HepG2 (cell line): ENCODE data around the gene OR6C3. TPM values are rescaled to one million over a fixed set of nuclear protein-coding genes. Genes with fewer than 3 reads are reported as not detected.

Experiments
- ATAC-seq: fragments of 200-7000 bp; cut with Tn5 transposase; 3 replicates; pipeline ENCODE4 v1.9.1; 2020; ENCODE audit warnings: mild to moderate bottlenecking, moderate library complexity
- BruUV-seq: library from RNA; stranded (reverse); fragments of 400-500 nt; replicated peaks from 2 replicates; lab custom pipeline; 2021; lab: Mats Ljungman, UMichigan
- CTCF ChIA-PET: fragments of 300-600 bp; formaldehyde crosslinking; extraction: SDS; loops from one replicate; lab custom pipeline; 2021; ENCODE audit warnings: low total read pairs, inconsistent platforms, low intra/inter-chr PET ratio; lab: Yijun Ruan, JAX
- POLR2A ChIA-PET: fragments of 350-600 bp; sonication (Branson Sonifier 250); formaldehyde crosslinking; loops from one replicate; lab custom pipeline; 2020; ENCODE audit warnings: antibody characterized with exemption, inconsistent platforms; lab: Yijun Ruan, JAX
- DNase-seq: peaks from one replicate; pipeline ENCODE4 v3.0.0-alpha.2; 2015; ENCODE audit warnings: low spot score
- FAIRE-seq: peaks from 3 replicates; lab custom pipeline; 2011; peaks lifted over from hg19 to GRCh38; lab: Jason Lieb, UNC
- H2AFZ ChIP-seq: one replicate; pipeline ENCODE4 v1.6.1; 2011; ENCODE audit warnings: low read length, inconsistent platforms
- H3K27ac ChIP-seq: fragments of 300-600 bp; 3 replicates; pipeline ENCODE4 v1.8.0; 2011; ENCODE audit warnings: mixed run types, mild to moderate bottlenecking, mixed read lengths, low read length, inconsistent platforms; ENCODE audit not compliant: insufficient read depth; ENCODE audit errors: extremely low read length
- H3K27me3 ChIP-seq, 2 experiments: fragments of 200-600 bp in 1 of 2; 2 replicates in 1 of 2; 3 replicates in 1 of 2; pipeline versions ENCODE4 v1.6.0 to v1.8.0; 2011; ENCODE audit warnings: low read length in 2 of 2, mild to moderate bottlenecking in 2 of 2, moderate library complexity in 2 of 2, inconsistent platforms in 1 of 2; ENCODE audit not compliant: insufficient read depth in 2 of 2, control insufficient read depth in 1 of 2
- H3K36me3 ChIP-seq, 2 experiments: fragments of 200-600 bp in 1 of 2; replicated peaks in 1 of 2; 2 replicates in 1 of 2; 3 replicates in 1 of 2; pipeline versions ENCODE4 v1.5.1 to v1.8.0; 2011; ENCODE audit warnings: low read length in 2 of 2, inconsistent platforms in 1 of 2; ENCODE audit not compliant: insufficient read depth in 2 of 2, control insufficient read depth in 1 of 2
- H3K4me1 ChIP-seq: 2 replicates; pipeline ENCODE4 v1.5.1; 2012; ENCODE audit warnings: low read length, inconsistent platforms; ENCODE audit not compliant: insufficient read depth
- H3K4me2 ChIP-seq: 2 replicates; pipeline ENCODE4 v1.6.0; 2011; ENCODE audit warnings: low read depth, low read length, inconsistent platforms
- H3K4me3 ChIP-seq, 3 experiments: fragments of 200-600 bp in 1 of 3; sonication (generic), shearing (Covaris generic) in 1 of 3; replicated peaks in 1 of 3; 2 replicates each; pipeline ENCODE4 v1.5.1; 2011 to 2016; ENCODE audit warnings: low read length in 3 of 3, inconsistent platforms in 2 of 3, low read depth in 2 of 3, mild to moderate bottlenecking in 2 of 3, control low read depth in 1 of 3, mixed read lengths in 1 of 3; ENCODE audit not compliant: insufficient read depth in 1 of 3
- H3K79me2 ChIP-seq: one replicate; pipeline ENCODE4 v1.6.1; 2011; ENCODE audit warnings: low read length, inconsistent platforms; ENCODE audit not compliant: insufficient read depth
- H3K9ac ChIP-seq: 2 replicates; pipeline ENCODE4 v1.6.0; 2011; ENCODE audit warnings: mild to moderate bottlenecking, low read depth, low read length, inconsistent platforms; ENCODE audit not compliant: insufficient read depth
- H3K9me3 ChIP-seq: 2 replicates; pipeline ENCODE4 v1.5.1; 2012; ENCODE audit warnings: mild to moderate bottlenecking, low read length
- H4K20me1 ChIP-seq: 2 replicates; pipeline ENCODE4 v1.6.0; 2011; ENCODE audit warnings: inconsistent platforms, mild to moderate bottlenecking, low read length, moderate library complexity; ENCODE audit not compliant: insufficient read depth
- NFYC ChIP-seq: IDR thresholded peaks from 2 replicates; pipeline ENCODE4 v1.6.1; 2016; ENCODE audit warnings: missing genetic modification reagents, missing compliant biosample characterization
- NR2F2 ChIP-seq: IDR thresholded peaks from 2 replicates; pipeline ENCODE4 v1.6.1; 2012; ENCODE audit warnings: low read depth, inconsistent platforms, borderline replicate concordance
- STAG1 ChIP-seq: sonication (generic); formaldehyde crosslinking; IDR thresholded peaks from 2 replicates; pipeline ENCODE4 v1.4.0; 2020; ENCODE audit warnings: missing genetic modification reagents
- XRCC5 ChIP-seq: fragments of 200-400 bp; formaldehyde crosslinking; optimal IDR thresholded peaks from 2 replicates; pipeline ENCODE3; 2017; ENCODE audit warnings: mild to moderate bottlenecking, low read length
- ZNF205 ChIP-seq: IDR thresholded peaks from 2 replicates; pipeline ENCODE4 v1.6.1; 2018; ENCODE audit warnings: missing biosample characterization, missing genetic modification reagents
- ZNF280B ChIP-seq: sonication (generic); formaldehyde crosslinking; IDR thresholded peaks from 2 replicates; pipeline ENCODE4 v1.5.0; 2020; ENCODE audit warnings: missing genetic modification reagents, mild to moderate bottlenecking, borderline replicate concordance
- ZNF318 ChIP-seq: sonication (generic); formaldehyde crosslinking; IDR thresholded peaks from 2 replicates; pipeline ENCODE4 v1.4.0; 2020; ENCODE audit warnings: mild to moderate bottlenecking, missing genetic modification reagents
- ZNF598 ChIP-seq: sonication (generic); formaldehyde crosslinking; IDR thresholded peaks from 2 replicates; pipeline ENCODE4 v1.5.1; 2020; ENCODE audit warnings: mild to moderate bottlenecking, missing genetic modification reagents, borderline replicate concordance
- ZNF775 ChIP-seq: sonication (generic); formaldehyde crosslinking; IDR thresholded peaks from 2 replicates; pipeline ENCODE4 v1.4.0; 2020; ENCODE audit warnings: missing genetic modification reagents, mild to moderate bottlenecking, moderate library complexity, borderline replicate concordance
- ZNF788 ChIP-seq: sonication (generic); formaldehyde crosslinking; IDR thresholded peaks from 2 replicates; pipeline ENCODE4 v1.5.0; 2020; ENCODE audit warnings: mild to moderate bottlenecking, missing genetic modification reagents, borderline replicate concordance
- ZNF792 ChIP-seq: IDR thresholded peaks from 2 replicates; pipeline ENCODE4 v1.6.1; 2016
- ZNF800 ChIP-seq: sonication (generic); formaldehyde crosslinking; IDR thresholded peaks from 2 replicates; pipeline ENCODE4 v1.4.0; 2020; ENCODE audit warnings: missing genetic modification reagents
- WGBS: methylation state at CpG from one replicate; pipeline ENCODE4 v1.1.6; 2017; ENCODE audit warnings: low lambda C conversion rate; 5-methylcytosine and 5-hydroxymethylcytosine counted together
- in situ Hi-C: cut with HindIII; loops from 2 replicates; pipeline ENCODE4 v1.10.0; 2017; ENCODE audit warnings: low pct_unique_long_range_greater_than_20kb; ENCODE audit not compliant: extremely low pct_ligation_motif_present
- intact Hi-C: fragments of 100-400 bp; cut with micrococcal nuclease; formaldehyde crosslinking; loops from one replicate; pipeline ENCODE4 v1.10.0; 2022; ENCODE audit not compliant: unreplicated experiment
- polyA plus RNA-seq, 8 experiments: library from polyadenylated mRNA; depleted of rRNA in 3 of 8; stranded (reverse) in 7 of 8; unstranded in 1 of 8; fragments of >200 nt; fragmentation: Illumina TruSeq in 4 of 8; extraction: Trizol in 4 of 8; gene quantifications; 2 replicates each; pipeline versions ENCODE4 v1.2.1 to v1.2.3, GENCODE V29; 2011 to 2016; ENCODE audit warnings: low read depth in 4 of 8, missing spikeins in 1 of 8, mixed read lengths in 1 of 8; ENCODE audit not compliant: insufficient read depth in 1 of 8
- total RNA-seq, 5 experiments: library from RNA; depleted of rRNA; stranded (reverse); fragments of >200 nt; fragmentation: Illumina TruSeq; extraction: Trizol; gene quantifications; 2 replicates each; pipeline ENCODE4 v1.2.3, GENCODE V29; 2016; ENCODE audit warnings: low read depth in 1 of 5

The OR6C3 gene
- total and polyA plus RNA-seq, 2 of the 13 experiments (the other 11 are each of a cell fraction or from before 2014, with no cell fraction given) = not detected

GRCh38 chr12:55362675-55363074 lies 32.1 kb downstream of the OR6C3 start, which contains the start of gene OR6C75 (continued):
- TF ChIP-seq ZNF280B (no peak), NR2F2 (no peak), NFYC (CRISPR knock-in tag) (no peak), ZNF800 (CRISPR knock-in tag) (no peak), ZNF788 (CRISPR knock-in tag) (no peak), ZNF792 (CRISPR knock-in tag) (no peak), STAG1 (CRISPR knock-in tag) (no peak)
- TF ChIP-seq, all 625 proteins: peak for 0

GRCh38 chr12:55365086-55365485 lies 34.5 kb downstream of the OR6C3 start:
- Histone ChIP-seq H4K20me1 (no peaks in the 10 kb centered on the region), H3K4me3 (no peak overlapping the region), H3K79me2 (no peaks in the 10 kb centered on the region), H3K9ac (no peak overlapping the region), H3K4me2 (no peak overlapping the region), H2AFZ (no peak overlapping the region), H3K9me3 (no peaks in the 10 kb centered on the region), H3K36me3 (no peaks in the 10 kb centered on the region), H3K27ac (no peak overlapping the region), H3K4me1 (no peaks in the 10 kb centered on the region), H3K27me3 (no peaks in the 10 kb centered on the region)
- FAIRE-seq (no peak), ATAC-seq (no peak), DNase-seq (no peak)
- in situ Hi-C loops (no loop called here), intact Hi-C loops (no loop called here)
- WGBS = 16% methylated on average over 3 of the region's 3 CpGs
- no TSS peak for BruUV-seq
- POLR2A ChIA-PET = no interaction called here
- CTCF ChIA-PET = no interaction called here
- TF ChIP-seq ZNF205 (CRISPR knock-in tag) (no peak), ZNF775 (no peak), ZNF318 (CRISPR knock-in tag) (no peak), XRCC5 (no peak), ZNF598 (CRISPR knock-in tag) (no peak)
